Stimulated activated memory B cell treated with anti-CD40 and anti-IgM and Interleukin-4, amounts not matched to agents 10 μg/mL and 1 μg/mL and 100 μg/mL, for 72 hours (primary cell): ENCODE measurements around the gene ALPG.
"Not testable (repeated sequence)": the region's sequence is repeated elsewhere in the genome, so short reads cannot be mapped to it uniquely, and the experiment has no call there.

Experiments
- ATAC-seq: fragments of 150-1000 bp; cut with Tn5 transposase; 2 replicates; pipeline ENCODE4 v1.10.0; 2021
- H3K27ac Mint-ChIP-seq: one replicate; pipeline ENCODE4 v1.8.0; 2022; ENCODE audit warnings: mild to moderate bottlenecking, mixed read lengths
- H3K27me3 Mint-ChIP-seq: one replicate; pipeline ENCODE4 v1.8.0; 2022; ENCODE audit warnings: mixed read lengths
- H3K36me3 Mint-ChIP-seq: one replicate; pipeline ENCODE4 v1.8.0; 2022; ENCODE audit warnings: mixed read lengths
- H3K4me1 Mint-ChIP-seq: one replicate; pipeline ENCODE4 v1.8.0; 2022; ENCODE audit warnings: mixed read lengths
- H3K4me3 Mint-ChIP-seq: one replicate; pipeline ENCODE4 v1.8.0; 2022; ENCODE audit warnings: mild to moderate bottlenecking, moderate library complexity, mixed read lengths
- H3K9me3 Mint-ChIP-seq: one replicate; pipeline ENCODE4 v1.8.0; 2022; ENCODE audit warnings: mixed read lengths

Gene ALPG

DNA sequence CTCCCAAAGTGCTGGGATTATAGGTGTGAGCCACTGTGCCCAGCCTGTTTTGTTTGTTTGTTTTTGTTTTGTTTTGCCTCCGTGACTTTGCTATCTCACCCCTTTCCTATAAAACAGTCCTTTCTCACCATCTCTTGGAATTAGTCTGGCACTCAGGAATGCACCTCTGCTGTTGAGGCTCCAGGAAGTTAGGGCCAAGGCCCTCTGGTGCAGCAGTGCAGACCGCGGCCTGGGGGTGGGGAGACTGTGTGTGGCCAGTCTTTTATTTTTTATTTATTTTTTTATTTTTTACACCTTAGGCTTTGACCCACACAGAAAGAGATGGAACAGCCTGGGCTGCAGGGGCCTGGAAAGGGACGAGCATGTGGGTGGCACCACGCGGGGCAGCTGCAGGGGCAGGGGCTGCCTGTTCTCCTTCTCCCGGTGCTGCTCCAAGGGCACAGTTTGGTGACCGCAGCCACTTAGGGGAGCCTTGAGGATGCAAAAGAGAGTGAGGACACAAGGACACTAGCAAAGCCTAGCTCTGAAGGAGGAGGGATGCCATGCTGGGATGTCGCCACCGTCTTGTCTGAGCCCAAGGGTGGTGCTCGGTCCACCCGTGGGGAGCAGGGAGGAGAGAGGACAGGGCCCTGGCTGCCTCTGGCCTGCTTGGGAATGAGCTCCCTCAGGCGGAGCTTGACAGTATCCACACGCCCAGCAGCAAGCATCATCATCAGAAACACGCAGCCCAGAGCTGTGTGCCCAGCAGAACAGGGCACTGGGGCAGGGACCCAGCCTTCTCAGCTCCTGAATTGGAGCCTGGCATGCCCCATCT is 29.9 kb downstream of the ALPG start:
- Mint-ChIP-seq H3K4me1 (peaks cover 17% of the 10 kb centered on the region), H3K4me3 (no peak overlapping the region), H3K36me3 (no peaks in the 10 kb centered on the region), H3K27me3 (peaks cover 43% of the 10 kb centered on the region), H3K27ac (no peak overlapping the region), H3K9me3 (no peaks in the 10 kb centered on the region)
- no peak for ATAC-seq

DNA sequence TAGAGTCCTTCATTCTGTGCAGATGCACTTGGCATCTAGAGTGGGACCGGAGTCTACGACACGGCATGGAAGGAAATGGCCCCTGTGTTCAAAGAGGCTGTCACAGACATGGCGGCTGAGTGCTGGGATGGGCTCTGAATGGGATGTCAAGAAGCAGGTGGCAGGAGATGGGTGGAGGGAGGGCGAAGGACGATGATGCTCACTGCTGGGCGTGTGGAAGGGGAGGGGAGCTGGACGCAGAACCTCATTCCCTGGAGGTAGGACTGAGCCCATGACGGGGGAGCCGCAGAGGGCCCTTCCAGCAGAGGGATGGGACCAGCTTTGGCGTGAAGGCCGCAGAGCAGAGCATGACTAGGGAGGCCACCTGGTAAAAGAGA is 30.5 kb downstream of the ALPG start:
- no peak overlapping the region for H3K4me3 Mint-ChIP-seq
- H3K36me3 Mint-ChIP-seq: no peaks in the 10 kb centered on the region
- no peak overlapping the region for H3K27ac Mint-ChIP-seq
- no peaks in the 10 kb centered on the region for H3K9me3 Mint-ChIP-seq
- no peak for ATAC-seq
- H3K4me1 Mint-ChIP-seq: peaks cover 17% of the 10 kb centered on the region
- H3K27me3 Mint-ChIP-seq: peaks cover 48% of the 10 kb centered on the region

DNA sequence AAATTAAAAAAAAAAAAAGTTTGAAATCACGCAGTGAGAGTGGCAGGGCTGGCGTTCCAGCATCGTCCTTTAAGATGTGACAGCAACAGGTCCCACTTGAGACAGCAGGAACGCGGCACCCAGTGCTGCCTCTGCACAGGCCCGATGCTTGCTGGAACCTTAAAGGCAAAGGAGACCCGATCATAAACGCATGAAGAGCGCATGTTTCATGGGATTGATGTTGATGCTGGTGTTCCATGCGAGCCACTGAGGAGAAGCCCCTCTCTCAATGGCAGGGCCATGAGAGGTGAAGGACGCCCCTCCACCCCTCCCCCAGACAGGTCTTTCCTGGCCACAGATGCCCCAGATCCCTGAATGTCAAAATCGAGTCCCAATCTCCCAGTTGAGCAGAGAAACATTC is 31.4 kb downstream of the ALPG start:
- Mint-ChIP-seq H3K4me3 (no peak overlapping the region), H3K9me3 (no peaks in the 10 kb centered on the region), H3K27me3 (peaks cover 48% of the 10 kb centered on the region), H3K36me3 (no peaks in the 10 kb centered on the region), H3K4me1 (peaks cover 17% of the 10 kb centered on the region), H3K27ac (no peak overlapping the region)
- no peak for ATAC-seq

DNA sequence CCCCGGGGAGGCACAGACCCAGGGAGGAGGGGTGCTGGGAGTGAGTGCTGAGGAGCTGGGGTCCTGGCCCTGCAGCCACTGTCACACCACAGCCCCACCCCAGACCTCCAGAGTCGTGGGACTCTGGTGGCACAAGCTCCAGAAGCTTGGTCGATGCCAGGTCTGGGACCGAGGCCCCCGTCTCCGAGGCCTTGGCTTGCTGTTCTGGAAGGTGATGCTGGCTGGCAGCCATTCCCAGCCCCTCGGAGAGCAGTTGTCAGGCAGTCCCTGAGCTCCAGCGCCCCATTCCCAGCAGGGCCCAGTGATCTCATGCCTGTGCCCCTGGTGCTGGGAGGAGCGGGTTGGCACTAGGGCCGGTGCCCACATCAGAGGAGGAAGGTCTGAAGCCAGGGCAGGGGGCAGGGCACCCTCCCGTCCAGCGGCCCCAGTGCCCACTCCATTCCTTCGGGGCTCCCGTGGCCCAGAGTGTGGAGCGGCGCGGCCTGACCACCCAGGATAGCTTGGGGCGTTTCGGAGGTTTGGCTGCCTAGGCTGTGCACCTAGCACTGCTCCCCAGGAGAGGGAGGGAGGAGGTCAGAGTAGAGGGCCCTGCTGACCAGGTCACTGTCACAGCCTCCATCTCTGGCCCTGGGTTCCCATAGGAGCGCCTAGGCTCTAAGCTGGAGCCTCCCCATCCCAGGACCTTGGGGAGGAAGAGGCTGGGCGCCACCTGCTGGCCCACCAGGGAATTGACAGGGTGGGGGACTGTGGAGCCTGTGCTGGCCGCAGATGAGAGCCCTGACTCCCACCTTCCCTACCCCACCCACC is 32.5 kb downstream of the ALPG start:
- no peaks in the 10 kb centered on the region for H3K36me3 Mint-ChIP-seq
- ATAC-seq: no peak
- no peak overlapping the region for H3K27ac Mint-ChIP-seq
- H3K4me1 Mint-ChIP-seq: peaks cover 12% of the 10 kb centered on the region
- no peak overlapping the region for H3K4me3 Mint-ChIP-seq
- peaks cover 48% of the 10 kb centered on the region for H3K27me3 Mint-ChIP-seq
- no peaks in the 10 kb centered on the region for H3K9me3 Mint-ChIP-seq

DNA sequence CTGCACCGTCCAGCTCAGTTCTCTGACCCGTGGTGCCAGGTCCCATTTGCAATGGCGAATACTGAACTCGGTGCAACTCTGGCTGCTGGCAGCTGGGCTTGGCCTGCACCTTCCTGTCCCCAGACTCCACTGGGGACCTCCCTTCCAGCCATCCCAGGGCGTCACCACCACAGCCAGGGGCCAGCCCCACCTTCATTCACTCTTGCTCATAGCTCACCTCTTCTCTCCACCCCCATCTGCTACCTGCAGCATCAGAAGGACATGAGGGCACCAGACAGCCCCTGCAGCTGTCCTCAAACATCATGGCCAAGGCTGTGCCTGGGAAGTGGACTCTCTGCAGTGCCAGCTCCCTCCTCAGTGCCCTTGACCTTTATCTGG is 33.1 kb downstream of the ALPG start:
- Mint-ChIP-seq H3K4me3 (no peak overlapping the region), H3K9me3 (no peaks in the 10 kb centered on the region), H3K4me1 (peaks cover 12% of the 10 kb centered on the region), H3K36me3 (no peaks in the 10 kb centered on the region), H3K27me3 (peaks cover 48% of the 10 kb centered on the region), H3K27ac (no peak overlapping the region)
- no peak for ATAC-seq

DNA sequence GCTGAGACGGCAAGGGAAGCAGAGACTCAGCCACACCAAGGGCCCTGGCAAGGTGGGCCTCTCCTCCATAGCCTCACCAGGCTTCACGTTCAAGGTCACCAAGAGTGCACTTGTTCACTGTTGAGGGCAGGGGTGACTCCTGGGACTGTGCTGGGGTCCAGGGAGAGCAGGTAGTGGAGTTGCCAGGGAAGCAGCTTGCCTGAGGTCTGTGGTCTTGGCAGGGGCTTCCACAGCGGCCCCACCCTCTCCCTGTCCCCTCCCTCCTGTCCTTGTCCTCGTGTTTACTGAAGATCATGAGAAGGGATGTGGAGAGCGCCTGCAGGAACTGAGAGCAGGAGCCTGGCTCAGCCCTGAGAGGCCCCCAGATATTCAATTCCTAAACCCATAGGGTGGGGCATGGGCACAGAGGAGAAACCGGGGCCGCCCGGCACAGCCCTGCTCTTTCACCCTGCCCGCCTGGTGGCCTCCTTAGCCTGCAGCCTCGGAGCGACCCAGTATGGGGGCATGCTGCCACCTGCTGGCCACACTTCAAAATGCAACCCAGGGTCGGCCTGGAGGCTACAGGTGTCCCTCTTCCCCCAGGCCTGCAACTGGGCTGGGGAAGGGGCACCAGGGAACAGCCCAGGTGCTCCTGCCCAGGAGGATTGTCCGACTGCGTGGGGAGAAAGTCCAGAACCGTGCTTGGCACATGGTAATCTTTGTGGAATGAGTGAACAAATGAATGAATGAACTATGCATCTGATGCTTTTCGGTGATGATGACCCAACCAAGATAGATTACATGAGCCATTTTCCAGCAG is 33.8 kb downstream of the ALPG start:
- Mint-ChIP-seq H3K4me1 (peaks cover 12% of the 10 kb centered on the region), H3K27me3 (peaks cover 41% of the 10 kb centered on the region)
- not testable (repeated sequence) for H3K27ac Mint-ChIP-seq, H3K36me3 Mint-ChIP-seq, H3K9me3 Mint-ChIP-seq, H3K4me3 Mint-ChIP-seq
- ATAC-seq: peak; percentile 84

DNA sequence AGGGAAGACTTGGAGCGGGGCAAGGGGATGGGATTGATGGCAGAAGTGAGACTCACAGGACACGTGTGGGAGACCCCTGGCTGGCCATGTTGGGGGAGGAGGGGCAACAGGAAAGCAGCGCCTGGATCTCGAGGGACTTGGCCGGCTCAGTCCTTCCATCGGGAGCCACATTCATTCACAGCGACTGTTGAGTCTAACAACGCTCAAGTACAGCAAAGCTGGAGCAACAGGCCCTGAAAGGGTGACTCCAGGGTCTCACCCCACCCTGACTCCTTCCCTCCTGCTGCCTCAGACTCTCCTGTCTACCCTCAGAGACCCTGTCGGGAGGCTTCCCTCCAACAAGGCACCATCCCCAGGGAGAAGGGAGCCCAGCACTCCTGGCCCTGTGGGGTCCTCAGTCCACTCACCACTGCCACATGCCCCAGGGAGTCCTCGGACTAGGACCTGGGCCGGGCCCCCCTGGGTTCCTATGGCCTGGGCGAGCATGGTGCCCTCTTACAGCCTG is 34.6 kb downstream of the ALPG start:
- no peaks in the 10 kb centered on the region for H3K9me3 Mint-ChIP-seq

DNA sequence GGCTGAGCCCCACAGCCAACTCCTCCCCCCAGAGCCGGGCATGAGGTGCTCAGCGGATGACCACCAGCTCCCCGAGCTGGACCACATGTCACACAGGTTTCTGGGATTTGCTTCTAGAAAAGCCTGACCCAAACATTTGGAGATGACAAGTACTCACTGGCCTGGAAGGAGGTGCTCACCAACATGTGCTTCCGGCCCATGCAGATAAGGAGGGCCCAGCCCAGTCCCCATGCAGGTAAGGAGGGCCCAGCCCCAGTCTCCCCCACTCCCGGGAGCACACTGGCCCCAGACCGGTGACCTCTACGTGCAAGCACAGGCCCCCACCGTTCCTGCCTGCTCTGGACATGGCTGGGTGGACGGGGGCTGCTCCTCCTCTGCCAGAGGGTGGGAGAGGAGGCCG is 35.3 kb downstream of the ALPG start:
- not testable (repeated sequence) for H3K4me3 Mint-ChIP-seq, H3K9me3 Mint-ChIP-seq, H3K36me3 Mint-ChIP-seq, H3K27ac Mint-ChIP-seq, ATAC-seq
- H3K27me3 Mint-ChIP-seq: peaks cover 43% of the 10 kb centered on the region
- peaks cover 18% of the 10 kb centered on the region for H3K4me1 Mint-ChIP-seq

More for the DNA sequence above, 34.6 kb downstream of the ALPG start:
- no peak for ATAC-seq
- Mint-ChIP-seq H3K27me3 (peaks cover 37% of the 10 kb centered on the region), H3K36me3 (no peaks in the 10 kb centered on the region), H3K27ac (no peak overlapping the region), H3K4me3 (no peak overlapping the region), H3K4me1 (peaks cover 12% of the 10 kb centered on the region)

DNA sequence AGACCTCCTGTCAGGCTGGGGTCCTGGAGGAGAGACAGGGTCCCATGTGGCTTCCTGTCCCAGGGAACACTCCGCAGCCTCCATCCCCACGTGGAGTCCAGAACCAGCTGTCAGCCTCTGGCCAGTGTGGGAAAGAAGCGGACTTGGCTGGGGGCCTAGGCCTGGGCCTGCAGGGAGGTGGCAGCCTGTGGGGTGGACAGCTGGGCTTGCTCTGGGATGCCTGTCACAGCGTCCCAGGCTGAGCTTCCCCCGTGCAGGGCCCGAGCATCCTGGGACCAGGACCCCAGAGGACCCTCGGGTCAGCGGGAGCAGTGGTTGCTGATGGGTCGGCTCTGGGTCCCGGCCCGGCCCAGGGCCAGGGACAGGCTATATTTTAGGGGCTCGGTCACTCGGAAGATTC is 35.8 kb downstream of the ALPG start:
- peaks cover 23% of the 10 kb centered on the region for H3K4me1 Mint-ChIP-seq
- H3K27ac Mint-ChIP-seq, H3K4me3 Mint-ChIP-seq, H3K36me3 Mint-ChIP-seq, ATAC-seq, H3K9me3 Mint-ChIP-seq: not testable (repeated sequence)
- peaks cover 44% of the 10 kb centered on the region for H3K27me3 Mint-ChIP-seq

DNA sequence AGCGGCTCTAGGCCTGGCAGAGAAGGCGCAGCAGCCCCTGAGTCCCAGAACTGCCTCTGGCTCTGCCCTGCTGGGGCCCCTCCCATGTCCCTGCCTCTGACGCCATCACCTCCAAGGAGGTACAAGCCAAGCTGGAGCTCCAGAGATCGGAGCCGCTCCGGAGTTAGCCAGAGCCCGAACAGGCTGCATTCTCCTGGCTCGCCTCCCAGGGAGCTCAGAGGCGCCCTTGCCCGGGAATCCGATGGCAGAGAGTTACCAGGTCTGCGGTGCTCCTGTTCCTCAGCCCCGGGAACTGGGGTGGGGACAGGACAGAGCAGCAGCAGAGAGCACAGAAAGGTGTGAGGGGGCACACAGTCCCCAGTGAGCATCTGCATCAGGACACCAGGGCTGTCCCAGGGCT is 36.4 kb downstream of the ALPG start:
- H3K4me3 Mint-ChIP-seq, H3K36me3 Mint-ChIP-seq, ATAC-seq, H3K9me3 Mint-ChIP-seq, H3K27ac Mint-ChIP-seq: not testable (repeated sequence)
- Mint-ChIP-seq H3K27me3 (peaks cover 38% of the 10 kb centered on the region), H3K4me1 (peaks cover 24% of the 10 kb centered on the region)

DNA sequence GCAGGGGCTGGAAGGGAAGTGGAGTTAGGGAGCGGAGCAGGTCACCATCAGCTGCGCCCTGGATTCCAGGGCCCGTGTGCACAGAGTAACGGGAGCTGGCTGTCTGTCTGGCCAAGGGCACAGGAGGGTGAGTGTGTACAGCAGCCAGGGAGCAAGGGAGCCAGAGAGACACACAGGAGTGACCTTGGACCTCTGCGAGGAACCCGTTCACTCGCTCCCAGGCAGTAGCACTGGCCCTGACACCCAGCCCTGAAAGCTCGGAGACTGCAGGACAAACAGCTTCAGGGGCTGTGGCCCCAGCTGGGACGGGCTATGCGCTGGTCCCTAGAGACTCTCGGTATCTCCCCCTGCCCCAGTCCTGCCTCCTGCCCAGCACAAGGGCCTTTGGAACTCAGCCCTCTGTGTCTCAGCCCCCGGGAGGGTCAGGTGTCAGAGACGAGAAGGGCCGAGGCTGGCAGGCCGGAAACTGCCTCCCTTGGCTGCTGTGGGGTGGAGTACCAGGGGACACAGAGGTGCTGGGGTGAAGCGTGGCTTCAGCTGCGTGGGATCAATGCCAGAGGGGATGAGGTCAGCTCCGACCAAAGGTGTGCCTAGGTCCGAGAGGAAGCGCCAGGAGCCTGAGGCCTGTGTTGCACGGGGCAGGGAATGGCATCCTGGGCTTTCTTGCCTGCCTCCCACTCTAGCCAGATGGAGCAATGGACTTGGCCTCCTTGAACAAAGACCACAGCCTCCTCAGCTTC is 37.2 kb downstream of the ALPG start:
- not testable (repeated sequence) for H3K4me3 Mint-ChIP-seq, ATAC-seq, H3K36me3 Mint-ChIP-seq, H3K9me3 Mint-ChIP-seq
- peak overlapping the region; percentile 30 for H3K27ac Mint-ChIP-seq
- H3K4me1 Mint-ChIP-seq: peaks cover 24% of the 10 kb centered on the region
- H3K27me3 Mint-ChIP-seq: peaks cover 31% of the 10 kb centered on the region

DNA sequence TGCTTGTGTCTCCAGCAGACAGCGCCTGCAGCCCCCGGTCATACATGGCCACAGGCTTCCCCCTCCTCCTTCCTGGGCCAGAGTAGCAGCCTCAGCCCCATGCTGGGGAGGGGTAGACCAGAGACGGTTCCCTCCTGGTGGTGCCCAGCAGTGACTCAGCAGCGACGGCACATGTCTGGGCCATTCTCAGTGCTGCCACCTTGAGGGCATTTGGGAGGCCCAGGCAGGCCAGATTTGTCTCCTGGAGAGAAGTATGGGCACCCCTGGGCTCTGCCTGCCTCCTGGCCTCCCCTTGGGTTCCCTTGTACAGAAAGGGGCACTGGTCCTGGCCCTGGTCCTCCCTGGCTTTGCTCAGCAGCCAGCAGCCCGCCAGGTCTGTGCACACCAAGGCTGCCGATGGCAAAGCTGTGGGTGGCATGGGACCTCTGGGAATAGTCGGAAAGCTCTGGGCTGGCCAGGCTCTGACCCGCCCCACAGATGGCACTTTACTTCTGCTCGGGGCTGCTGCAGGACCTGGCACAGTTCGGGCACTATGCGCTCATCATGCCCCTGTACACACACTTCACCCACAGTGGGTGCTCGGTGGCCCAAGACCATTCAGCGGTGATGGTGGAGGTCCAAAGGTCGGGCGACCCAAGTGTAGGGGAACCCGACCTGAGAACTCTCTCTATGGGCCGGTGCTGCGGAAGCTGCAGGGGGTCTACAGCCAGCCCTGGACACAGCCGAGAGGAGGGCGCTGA is 37.9 kb downstream of the ALPG start:
- H3K4me3 Mint-ChIP-seq: no peak overlapping the region
- ATAC-seq: peak; percentile 52

DNA sequence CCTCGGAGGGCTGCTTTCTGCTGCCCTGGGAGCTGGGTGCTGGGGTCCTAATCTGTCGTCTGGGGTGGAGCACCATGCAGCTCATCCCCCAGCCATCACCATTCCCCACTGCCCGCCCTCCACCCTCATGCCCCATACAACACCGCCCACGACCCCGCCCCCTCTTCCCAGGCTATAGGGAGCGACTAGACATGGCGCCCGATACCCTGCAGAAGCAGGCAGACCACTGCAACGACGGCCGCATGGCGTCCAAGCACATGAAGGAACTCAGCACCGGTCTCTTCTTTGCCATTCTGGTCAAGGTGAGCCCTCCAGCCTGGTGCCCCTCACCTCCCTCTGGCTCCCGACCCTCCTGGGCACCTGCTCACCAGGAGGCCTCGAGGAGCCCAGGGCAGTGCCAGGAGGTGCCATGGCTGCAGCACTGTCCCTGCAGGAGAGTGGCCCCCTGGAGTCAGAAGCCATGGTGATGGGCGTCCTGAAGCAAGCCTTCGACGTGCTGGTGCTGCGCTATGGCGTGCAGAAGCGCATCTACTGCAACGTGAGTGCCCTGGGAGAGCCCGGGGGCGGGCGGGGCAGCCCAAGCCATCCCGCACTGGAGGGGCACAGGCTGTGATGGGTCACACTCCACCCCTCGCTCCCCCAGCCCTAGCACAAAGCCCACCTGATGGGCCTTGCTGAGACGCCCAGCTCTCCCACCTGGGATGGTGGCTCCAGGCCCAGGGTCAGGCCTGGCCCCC is 38.7 kb downstream of the ALPG start:
- not testable (repeated sequence) for H3K4me3 Mint-ChIP-seq, H3K36me3 Mint-ChIP-seq, H3K9me3 Mint-ChIP-seq, ATAC-seq, H3K27ac Mint-ChIP-seq
- Mint-ChIP-seq H3K27me3 (peaks cover 34% of the 10 kb centered on the region), H3K4me1 (peaks cover 16% of the 10 kb centered on the region)

More for the DNA sequence above, 37.9 kb downstream of the ALPG start:
- no peaks in the 10 kb centered on the region for H3K9me3 Mint-ChIP-seq
- peaks cover 24% of the 10 kb centered on the region for H3K4me1 Mint-ChIP-seq
- no peaks in the 10 kb centered on the region for H3K36me3 Mint-ChIP-seq
- peaks cover 33% of the 10 kb centered on the region for H3K27me3 Mint-ChIP-seq
- H3K27ac Mint-ChIP-seq: peak overlapping the region; percentile 30
